K562 treated with DMSO at 1 percent for 4 hours (cell line): ENCODE data around the gene OR5D13. TPM values are rescaled to one million over a fixed set of nuclear protein-coding genes. Genes with fewer than 3 reads are reported as not detected.

Experiments used
- total RNA-seq: library from RNA; unstranded; fragments of 300-600 nt; gene quantifications from 2 replicates; pipeline ENCODE4 v1.2.3, GENCODE V29; 2022; ENCODE audit not compliant: insufficient read depth

The OR5D13 gene, protein sequence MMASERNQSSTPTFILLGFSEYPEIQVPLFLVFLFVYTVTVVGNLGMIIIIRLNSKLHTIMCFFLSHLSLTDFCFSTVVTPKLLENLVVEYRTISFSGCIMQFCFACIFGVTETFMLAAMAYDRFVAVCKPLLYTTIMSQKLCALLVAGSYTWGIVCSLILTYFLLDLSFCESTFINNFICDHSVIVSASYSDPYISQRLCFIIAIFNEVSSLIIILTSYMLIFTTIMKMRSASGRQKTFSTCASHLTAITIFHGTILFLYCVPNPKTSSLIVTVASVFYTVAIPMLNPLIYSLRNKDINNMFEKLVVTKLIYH
- total RNA-seq: not detected in 2 replicates

DNA sequence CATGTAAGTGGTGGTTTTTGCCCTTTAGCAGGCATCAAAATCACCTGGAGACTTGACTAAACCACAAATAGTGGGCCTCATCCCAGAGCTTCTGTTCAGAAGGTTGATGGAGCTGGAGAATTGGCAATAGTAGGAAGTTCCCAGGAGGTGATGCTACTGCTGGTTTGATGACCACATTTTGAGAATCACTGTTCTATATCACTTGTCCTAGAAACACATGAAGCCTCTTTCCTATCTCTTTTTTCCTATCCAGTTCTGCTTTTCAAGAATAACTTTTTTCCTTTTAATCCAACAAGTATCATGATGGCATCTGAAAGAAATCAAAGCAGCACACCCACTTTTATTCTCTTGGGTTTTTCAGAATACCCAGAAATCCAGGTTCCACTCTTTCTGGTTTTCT is at the start of gene OR5D13:
TSS of gene OR5D13 (plus strand) at position 301 of the 400 bp plus-strand sequence. CDS start at position 301, 0 bp downstream.

DNA sequence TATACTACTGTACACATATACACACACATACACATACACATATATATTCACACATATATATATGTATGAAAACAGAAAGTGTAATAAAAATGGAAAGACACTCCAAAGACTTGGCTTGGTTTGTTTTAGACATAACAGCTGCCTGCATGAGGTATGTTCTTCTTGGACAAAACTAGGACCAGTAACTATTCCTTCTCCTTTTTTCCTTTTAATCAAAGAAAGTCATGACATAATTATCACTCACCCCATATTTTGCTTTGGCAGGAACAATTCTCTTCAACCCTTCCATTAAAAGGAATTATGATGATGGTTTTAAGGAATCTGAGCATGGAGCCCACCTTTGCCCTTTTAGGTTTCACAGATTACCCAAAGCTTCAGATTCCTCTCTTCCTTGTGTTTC is 22.0 kb downstream of the OR5D13 start, which contains the start of gene OR5D14:
TSS of gene OR5D14 (plus strand) at position 301 of the 400 bp plus-strand sequence. CDS start at position 301, 0 bp downstream.

DNA sequence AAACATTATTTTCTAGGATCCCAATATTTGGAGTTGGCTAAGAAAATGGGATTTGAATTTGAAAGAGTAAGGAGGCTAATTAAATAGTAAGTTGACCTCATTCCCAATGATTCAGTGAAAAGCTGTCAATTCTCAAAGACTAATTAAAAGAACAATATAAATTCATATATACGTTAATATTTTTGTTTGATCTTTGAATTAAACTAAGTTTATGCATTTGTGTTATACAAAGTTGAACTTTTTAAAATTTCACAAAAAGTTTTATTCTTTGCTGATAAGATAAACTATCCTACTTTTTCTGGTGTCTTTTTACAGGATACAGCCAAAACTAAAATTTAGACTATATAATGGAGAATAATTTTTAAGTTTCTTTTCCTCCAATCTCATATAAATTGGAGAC is 37.8 kb downstream of the OR5D13 start, which contains the start of gene OR5L1:
TSS of gene OR5L1 (plus strand) at position 301 of the 400 bp plus-strand sequence. CDS start 100 bp downstream, outside the sequence.

DNA sequence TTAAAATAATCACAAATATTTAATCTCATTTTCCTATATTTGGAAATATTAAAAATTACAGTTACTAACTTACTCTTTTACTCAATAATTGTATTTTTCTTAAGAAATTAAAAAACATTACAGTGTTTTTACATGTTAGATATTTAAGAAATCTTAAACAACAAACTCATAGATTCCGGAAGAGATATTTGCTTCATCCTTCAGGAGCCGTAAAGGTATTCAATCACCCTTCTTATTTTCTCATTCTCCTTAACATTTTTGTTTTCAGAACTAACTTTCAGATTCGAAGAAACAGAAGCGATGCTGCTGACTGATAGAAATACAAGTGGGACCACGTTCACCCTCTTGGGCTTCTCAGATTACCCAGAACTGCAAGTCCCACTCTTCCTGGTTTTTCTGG is 46.1 kb downstream of the OR5D13 start, which contains the start of gene OR5D18:
TSS of gene OR5D18 (plus strand) at position 301 of the 400 bp plus-strand sequence. CDS start at position 301, 0 bp downstream.

Other genes with a start within 250 kb of the OR5D13 start
- not detected in 2 replicates for gene OR4C15, start 219.0 kb upstream of the OR5D13 start, total RNA-seq
- gene OR4C16, start 201.3 kb upstream of the OR5D13 start, total RNA-seq: not detected in 2 replicates
- gene OR4C11, start 165.8 kb upstream of the OR5D13 start, total RNA-seq: not detected in 2 replicates
- not detected in 2 replicates for gene OR4P4, start 138.3 kb upstream of the OR5D13 start, total RNA-seq
- not detected in 2 replicates for gene OR4S2, start 125.1 kb upstream of the OR5D13 start, total RNA-seq
- gene OR4C6, start 111.2 kb upstream of the OR5D13 start, total RNA-seq: not detected in 2 replicates
- gene OR5D14, start 22.1 kb downstream of the OR5D13 start, total RNA-seq: not detected in 2 replicates
- not detected in 2 replicates for gene OR5L1, start 37.9 kb downstream of the OR5D13 start, total RNA-seq
- not detected in 2 replicates for gene OR5D18, start 46.2 kb downstream of the OR5D13 start, total RNA-seq
- gene OR5L2, start 53.8 kb downstream of the OR5D13 start, total RNA-seq: not detected in 2 replicates
- not detected in 2 replicates for gene OR5D16, start 65.3 kb downstream of the OR5D13 start, total RNA-seq
- gene TRIM51, start 109.9 kb downstream of the OR5D13 start, total RNA-seq: not detected in 2 replicates
- gene OR5W2, start 141.1 kb downstream of the OR5D13 start, total RNA-seq: not detected in 2 replicates
- gene OR5I1, start 163.0 kb downstream of the OR5D13 start, total RNA-seq: not detected in 2 replicates
- gene OR10AG1, start 196.5 kb downstream of the OR5D13 start, total RNA-seq: not detected in 2 replicates
- gene OR5F1, start 221.2 kb downstream of the OR5D13 start, total RNA-seq: not detected in 2 replicates